GM12865 (cell line): ENCODE measurements around the gene MRPL3.

Source experiments
- DNase-seq: peaks from one replicate; pipeline ENCODE4 v3.0.0; 2010; ENCODE audit warnings: low read depth
- H3K4me3 ChIP-seq: 2 replicates; pipeline ENCODE4 v1.5.1; 2011; ENCODE audit warnings: mild to moderate bottlenecking, low read depth, low read length, control low read depth
- TF ChIP-seq, protein P1 (sequence below): IDR thresholded peaks from 2 replicates; pipeline ENCODE4 v1.5.1; 2011; ENCODE audit warnings: low read length, control low read depth, low read depth, inconsistent platforms; ENCODE audit not compliant: insufficient read depth; ENCODE audit errors: missing control alignments

Gene MRPL3

GRCh38 chr3:131485119-131485518 is 17.7 kb downstream of the MRPL3 start:
- no peak for DNase-seq
- H3K4me3 ChIP-seq: no peak overlapping the region
- TF ChIP-seq, protein P1, sequence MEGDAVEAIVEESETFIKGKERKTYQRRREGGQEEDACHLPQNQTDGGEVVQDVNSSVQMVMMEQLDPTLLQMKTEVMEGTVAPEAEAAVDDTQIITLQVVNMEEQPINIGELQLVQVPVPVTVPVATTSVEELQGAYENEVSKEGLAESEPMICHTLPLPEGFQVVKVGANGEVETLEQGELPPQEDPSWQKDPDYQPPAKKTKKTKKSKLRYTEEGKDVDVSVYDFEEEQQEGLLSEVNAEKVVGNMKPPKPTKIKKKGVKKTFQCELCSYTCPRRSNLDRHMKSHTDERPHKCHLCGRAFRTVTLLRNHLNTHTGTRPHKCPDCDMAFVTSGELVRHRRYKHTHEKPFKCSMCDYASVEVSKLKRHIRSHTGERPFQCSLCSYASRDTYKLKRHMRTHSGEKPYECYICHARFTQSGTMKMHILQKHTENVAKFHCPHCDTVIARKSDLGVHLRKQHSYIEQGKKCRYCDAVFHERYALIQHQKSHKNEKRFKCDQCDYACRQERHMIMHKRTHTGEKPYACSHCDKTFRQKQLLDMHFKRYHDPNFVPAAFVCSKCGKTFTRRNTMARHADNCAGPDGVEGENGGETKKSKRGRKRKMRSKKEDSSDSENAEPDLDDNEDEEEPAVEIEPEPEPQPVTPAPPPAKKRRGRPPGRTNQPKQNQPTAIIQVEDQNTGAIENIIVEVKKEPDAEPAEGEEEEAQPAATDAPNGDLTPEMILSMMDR: no peak

GRCh38 chr3:131484496-131485111 is 18.2 kb downstream of the MRPL3 start:
- DNase-seq: no peak
- TF ChIP-seq, protein P1: no peak
- no peak overlapping the region for H3K4me3 ChIP-seq

DNA sequence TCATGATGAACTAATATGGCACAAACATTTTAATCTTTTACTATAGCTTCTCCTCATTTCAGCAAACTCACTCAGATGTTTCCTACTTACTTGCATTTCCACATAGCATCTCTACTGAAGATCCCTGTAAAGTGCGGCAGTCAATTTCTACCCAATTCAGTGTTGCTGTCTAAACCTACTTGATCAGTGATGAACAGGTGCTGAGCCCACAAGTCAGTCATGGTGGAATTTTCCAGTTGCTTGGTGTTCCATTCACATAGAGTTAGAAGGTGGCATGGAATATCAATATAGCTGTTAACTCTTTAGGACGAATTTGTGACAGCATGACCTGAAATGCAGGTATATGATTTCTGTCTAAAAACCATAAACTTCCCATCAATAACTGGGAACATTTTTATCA is 22.7 kb downstream of the MRPL3 start:
- TF ChIP-seq, protein P1: no peak
- DNase-seq: no peak

DNA sequence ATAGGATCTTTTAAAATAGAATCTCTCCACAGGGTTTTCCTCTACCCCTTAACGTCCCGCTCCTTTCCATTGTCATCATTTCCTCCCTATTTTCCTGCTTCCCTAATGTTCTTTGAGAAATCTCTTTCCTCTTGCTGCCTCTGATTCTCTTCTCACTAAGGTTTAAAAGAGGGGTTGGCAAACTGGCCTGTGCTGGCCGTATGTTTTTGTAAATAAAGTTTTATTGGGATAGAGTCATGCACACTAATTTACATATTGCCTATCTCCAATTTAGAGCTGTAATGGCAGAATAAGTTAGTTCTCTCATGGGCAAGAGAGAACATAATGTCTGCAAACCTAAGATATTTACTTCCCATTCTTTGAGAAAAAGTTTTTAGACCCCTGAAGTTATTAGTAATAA is 25.0 kb downstream of the MRPL3 start:
- TF ChIP-seq, protein P1: no peak
- DNase-seq: no peak
- H3K4me3 ChIP-seq: no peak overlapping the region

More for the DNA sequence above, 22.7 kb downstream of the MRPL3 start:
- no peak overlapping the region for H3K4me3 ChIP-seq

DNA sequence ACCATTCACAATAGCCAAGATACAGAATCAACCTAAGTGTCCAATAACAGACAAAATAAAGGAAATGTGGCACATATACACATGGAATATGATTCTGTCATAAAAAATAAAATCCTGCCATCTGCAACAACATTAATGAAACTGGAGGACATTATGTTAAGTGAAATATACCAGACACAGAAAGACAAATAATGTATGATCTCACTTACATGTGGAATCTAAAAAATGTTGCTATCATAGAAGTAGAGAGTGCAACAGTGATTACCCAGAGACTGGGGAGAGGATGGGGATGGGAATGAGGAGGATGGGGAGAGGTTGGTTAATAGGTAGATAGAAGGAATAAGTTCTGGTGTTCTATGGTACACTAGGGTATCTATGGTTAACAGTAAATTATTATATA is 28.7 kb downstream of the MRPL3 start:
- TF ChIP-seq, protein P1: no peak
- no peak overlapping the region for H3K4me3 ChIP-seq
- DNase-seq: no peak

DNA sequence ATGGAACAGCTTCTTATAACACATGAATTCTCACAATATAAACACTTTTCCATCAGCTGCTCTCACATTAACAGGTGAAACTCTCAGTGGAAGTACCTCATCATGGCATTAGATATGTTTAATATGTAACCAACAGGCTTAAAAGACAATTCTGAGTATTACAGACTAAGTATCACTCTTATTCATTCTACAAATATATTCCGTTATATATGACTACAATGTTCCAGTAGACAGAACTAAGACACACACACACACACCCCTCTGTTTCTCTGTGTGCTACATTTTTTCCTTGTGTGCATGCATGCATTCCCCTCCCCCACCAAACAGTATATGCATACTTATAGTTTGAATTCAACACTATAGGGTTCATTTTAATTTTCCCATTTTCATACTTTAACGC is 32.4 kb downstream of the MRPL3 start:
- TF ChIP-seq, protein P1: no peak
- no peak for DNase-seq

DNA sequence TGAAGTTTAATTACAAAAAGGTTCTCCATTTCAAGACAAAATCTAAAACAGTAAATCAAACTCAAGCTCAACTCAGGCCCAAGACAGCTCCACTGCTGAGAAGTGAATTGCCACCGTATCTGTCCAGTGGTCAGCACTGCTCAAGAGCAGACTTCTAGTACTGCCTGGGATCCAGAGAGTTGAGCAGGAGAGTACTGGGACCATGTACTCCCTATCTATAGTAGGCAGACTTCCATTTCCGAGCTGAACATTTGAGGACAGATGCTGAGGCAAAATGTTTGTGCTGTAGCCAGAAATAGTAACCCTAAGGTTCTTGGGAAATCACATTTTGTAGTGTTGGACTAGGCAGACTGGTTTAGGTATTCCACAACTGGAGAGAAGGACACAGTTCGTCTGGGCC is 44.1 kb downstream of the MRPL3 start:
- no peak for DNase-seq
- TF ChIP-seq, protein P1: no peak
- H3K4me3 ChIP-seq: no peak overlapping the region

More for the DNA sequence above, 32.4 kb downstream of the MRPL3 start:
- H3K4me3 ChIP-seq: no peak overlapping the region
